Smooth muscle cell (in vitro differentiated cells): ENCODE results near the gene SPRR2E. TPM values are rescaled to one million over a fixed set of nuclear protein-coding genes. Genes with fewer than 3 reads are reported as not detected.
"Not testable (repeated sequence)": the region's sequence is repeated elsewhere in the genome, so short reads cannot be mapped to it uniquely, and the experiment has no call there.

Experiments used
- DNase-seq: peaks from one replicate; lab custom pipeline; 2025; ENCODE audit not compliant: unreplicated experiment; lab: John Stamatoyannopoulos, UW
- H2AFZ ChIP-seq: fragments of 200-600 bp; sonication (generic); 2 replicates; pipeline ENCODE4 v1.6.0; 2016; ENCODE audit warnings: antibody characterized with exemption, low read depth, mild to moderate bottlenecking
- H3F3A ChIP-seq: fragments of 200-600 bp; sonication (generic); 2 replicates; pipeline ENCODE4 v1.6.0; 2017; ENCODE audit warnings: antibody characterized with exemption, low read depth
- H3K27ac ChIP-seq: fragments of 200-600 bp; sonication (generic); 2 replicates; pipeline ENCODE4 v1.5.1; 2016; ENCODE audit warnings: low read depth, mild to moderate bottlenecking
- H3K27me3 ChIP-seq: fragments of 200-600 bp; sonication (generic); 2 replicates; pipeline ENCODE4 v1.6.1; 2016; ENCODE audit warnings: low read depth, mild to moderate bottlenecking
- H3K36me3 ChIP-seq: fragments of 200-600 bp; sonication (generic); 2 replicates; pipeline ENCODE4 v1.5.1; 2016; ENCODE audit warnings: low read depth
- H3K4me1 ChIP-seq: fragments of 200-600 bp; sonication (generic); 2 replicates; pipeline ENCODE4 v1.5.1; 2016; ENCODE audit warnings: low read depth
- H3K4me2 ChIP-seq: fragments of 200-600 bp; sonication (generic); 2 replicates; pipeline ENCODE4 v1.6.0; 2016; ENCODE audit warnings: mild to moderate bottlenecking
- H3K4me3 ChIP-seq: fragments of 200-600 bp; sonication (generic); 2 replicates; pipeline ENCODE4 v1.5.1; 2016; ENCODE audit warnings: mild to moderate bottlenecking
- H3K79me2 ChIP-seq: fragments of 200-600 bp; sonication (generic); 2 replicates; pipeline ENCODE4 v1.6.0; 2016; ENCODE audit warnings: low read depth, mild to moderate bottlenecking
- H3K9ac ChIP-seq: fragments of 200-600 bp; sonication (generic); 2 replicates; pipeline ENCODE4 v1.6.0; 2016; ENCODE audit warnings: low read depth
- H3K9me3 ChIP-seq: fragments of 200-600 bp; sonication (generic); replicated peaks from 2 replicates; pipeline ENCODE4 v1.5.1; 2016; ENCODE audit warnings: low read depth
- H4K20me1 ChIP-seq: fragments of 200-600 bp; sonication (generic); 2 replicates; pipeline ENCODE4 v1.6.0; 2016; ENCODE audit warnings: low read depth
- CTCF ChIP-seq: fragments of 200-600 bp; sonication (generic); IDR thresholded peaks from 2 replicates; pipeline ENCODE4 v1.5.1; 2017; ENCODE audit warnings: borderline replicate concordance, mild to moderate bottlenecking, antibody characterized with exemption; ENCODE audit not compliant: insufficient read depth, poor library complexity, severe bottlenecking
- WGBS: methylation state at CpG from one replicate; pipeline ENCODE4 v1.1.7; 2016; ENCODE audit warnings: low lambda C conversion rate; 5-methylcytosine and 5-hydroxymethylcytosine counted together
- polyA plus RNA-seq: library from polyadenylated mRNA; unstranded; fragments of >200 nt; fragmentation: Nextera tagmentation; extraction: Ambion mirVana; gene quantifications from 2 replicates; pipeline ENCODE4 v1.2.1, GENCODE V29; 2016
- small RNA-seq: library from RNA; depleted of rRNA; stranded (forward); fragments of <200 nt; gene quantifications from one replicate; pipeline ENCODE3, GENCODE V24; 2014
- total RNA-seq: library from RNA; depleted of rRNA; stranded (reverse); fragments of >200 nt; gene quantifications from 2 replicates; pipeline ENCODE4 v1.2.3, GENCODE V29; 2014

Gene SPRR2E
- total and polyA plus RNA-seq, 2 experiments from 2014 or later, result 1.4 to 8.5 TPM

- Histone ChIP-seq H3K4me3 (no peak overlapping the region), H2AFZ (no peak overlapping the region), H3K4me1 (no peaks in the 10 kb centered on the region), H3K4me2 (no peak overlapping the region), H3F3A (no peaks in the 10 kb centered on the region), H3K27ac (no peak overlapping the region), H3K9ac (no peak overlapping the region), H3K79me2 (no peaks in the 10 kb centered on the region), H3K36me3 (no peaks in the 10 kb centered on the region), H3K9me3 (peaks cover 3% of the 10 kb centered on the region), H4K20me1 (no peaks in the 10 kb centered on the region), H3K27me3 (no peaks in the 10 kb centered on the region)
- DNase-seq, result no peak
- WGBS, result 70% methylated on average over 2 of the region's 2 CpGs
- no peak for TF ChIP-seq CTCF
Observed at GRCh38 chr1:153058154-153058553, 36.2 kb downstream of the SPRR2E start.

GRCh38 chr1:153057375-153057774 lies 37.0 kb downstream of the SPRR2E start, which contains the start of gene SPRR2A:
SPRR2A (minus strand) TSS chr1:153057512; CDS start chr1:153056735, 777 bp downstream.
- no peak for TF ChIP-seq CTCF
- Histone ChIP-seq H4K20me1 (no peaks in the 10 kb centered on the region), H3K4me3 (no peak within 1 kb of the TSS), H3F3A (no peaks in the 10 kb centered on the region), H3K9me3 (peaks cover 3% of the 10 kb centered on the region), H3K27ac (no peak within 1 kb of the TSS), H2AFZ (no peak within 1 kb of the TSS), H3K79me2 (no peaks in the 10 kb centered on the region), H3K27me3 (no peaks in the 10 kb centered on the region), H3K36me3 (no peaks in the 10 kb centered on the region), H3K4me1 (no peaks in the 10 kb centered on the region), H3K9ac (no peak within 1 kb of the TSS), H3K4me2 (no peak within 1 kb of the TSS)
- no peak for DNase-seq
- 57% methylated on average over 2 of the region's 2 CpGs for WGBS

- H2AFZ ChIP-seq, H3K27ac ChIP-seq: not testable (repeated sequence)
- WGBS, result 58% methylated on average over 3 of the region's 3 CpGs
Observed at GRCh38 chr1:153056111-153056510, 38.2 kb downstream of the SPRR2E start.

GRCh38 chr1:153049211-153049610 lies 45.1 kb downstream of the SPRR2E start:
- Histone ChIP-seq H3K4me2 (no peak overlapping the region), H3F3A (no peaks in the 10 kb centered on the region), H3K27ac (no peak overlapping the region), H3K36me3 (no peaks in the 10 kb centered on the region), H3K27me3 (no peaks in the 10 kb centered on the region), H3K9ac (no peak overlapping the region), H3K4me1 (no peaks in the 10 kb centered on the region), H3K79me2 (no peaks in the 10 kb centered on the region), H3K4me3 (no peak overlapping the region), H2AFZ (no peak overlapping the region), H3K9me3 (peaks cover 3% of the 10 kb centered on the region), H4K20me1 (no peaks in the 10 kb centered on the region)
- TF ChIP-seq CTCF, result no peak
- DNase-seq, result no peak
- 69% methylated on average over 2 of the region's 2 CpGs for WGBS

More at GRCh38 chr1:153056111-153056510, 38.2 kb downstream of the SPRR2E start:
- not testable (repeated sequence) for H4K20me1 ChIP-seq, H3K4me1 ChIP-seq, DNase-seq, H3K27me3 ChIP-seq, H3K9ac ChIP-seq, H3K79me2 ChIP-seq, H3K36me3 ChIP-seq, H3K9me3 ChIP-seq, H3K4me3 ChIP-seq, H3K4me2 ChIP-seq, H3F3A ChIP-seq

Small RNAs within 50 kb of the gene (small RNA-seq; reads per million reads assigned to genes)
- gene SPRR2C, result not detected

Other genes with a start within 250 kb of the SPRR2E start
- not detected in 2 replicates for gene LCE7A, start 234.5 kb downstream of the SPRR2E start, total RNA-seq
- gene LCE7A, start 234.5 kb downstream of the SPRR2E start, polyA plus RNA-seq, result not detected in 2 replicates
- gene SMCP, start 216.2 kb downstream of the SPRR2E start, total RNA-seq, result not detected in 2 replicates
- not detected in 2 replicates for gene SMCP, start 216.2 kb downstream of the SPRR2E start, polyA plus RNA-seq
- gene IVL, start 186.0 kb downstream of the SPRR2E start, total RNA-seq, result 0.67 and 0.94 TPM in 2 replicates
- gene IVL, start 186.0 kb downstream of the SPRR2E start, polyA plus RNA-seq, result 0.45 and 0.47 TPM in 2 replicates
- 3.2 TPM in 1 of 2 replicates, not detected in the other for gene SPRR5, start 147.3 kb downstream of the SPRR2E start, total RNA-seq
- 0.22 TPM in 1 of 2 replicates, not detected in the other for gene SPRR5, start 147.3 kb downstream of the SPRR2E start, polyA plus RNA-seq
- 5.9 TPM in 1 of 2 replicates, not detected in the other for gene SPRR4, start 123.9 kb downstream of the SPRR2E start, total RNA-seq
- gene SPRR4, start 123.9 kb downstream of the SPRR2E start, polyA plus RNA-seq, result 0.43 TPM in 1 of 2 replicates, not detected in the other
- not detected in 2 replicates for gene SPRR1A, start 110.4 kb downstream of the SPRR2E start, total RNA-seq
- gene SPRR1A, start 110.4 kb downstream of the SPRR2E start, polyA plus RNA-seq, result 14.9 and 18.0 TPM in 2 replicates
- gene SPRR3, start 92.8 kb downstream of the SPRR2E start, total RNA-seq, result 55.2 and 107 TPM in 2 replicates
- gene SPRR3, start 92.8 kb downstream of the SPRR2E start, polyA plus RNA-seq, result 15.3 and 24.9 TPM in 2 replicates
- gene SPRR1B, start 63.3 kb downstream of the SPRR2E start, total RNA-seq, result 23.8 and 46.5 TPM in 2 replicates
- gene SPRR1B, start 63.3 kb downstream of the SPRR2E start, polyA plus RNA-seq, result 38.0 and 82.8 TPM in 2 replicates
- gene SPRR2D, start 53.4 kb downstream of the SPRR2E start, total RNA-seq, result 8.8 and 12.4 TPM in 2 replicates
- 8.1 and 16.9 TPM in 2 replicates for gene SPRR2D, start 53.4 kb downstream of the SPRR2E start, polyA plus RNA-seq
- gene SPRR2A, start 37.0 kb downstream of the SPRR2E start, total RNA-seq, result not detected in 2 replicates
- gene SPRR2A, start 37.0 kb downstream of the SPRR2E start, polyA plus RNA-seq, result 0.45 and 1.5 TPM in 2 replicates
- gene SPRR2B, start 22.9 kb downstream of the SPRR2E start, total RNA-seq, result not detected in 2 replicates
- gene SPRR2B, start 22.9 kb downstream of the SPRR2E start, polyA plus RNA-seq, result 2.8 TPM in 1 of 2 replicates, not detected in the other
- not detected in 2 replicates for gene SPRR2F, start 19.0 kb upstream of the SPRR2E start, total RNA-seq
- gene SPRR2F, start 19.0 kb upstream of the SPRR2E start, polyA plus RNA-seq, result not detected in 2 replicates
- gene SPRR2G, start 56.4 kb upstream of the SPRR2E start, total RNA-seq, result 22.0 and 39.7 TPM in 2 replicates
- 35.4 and 103 TPM in 2 replicates for gene SPRR2G, start 56.4 kb upstream of the SPRR2E start, polyA plus RNA-seq
- not detected in 2 replicates for gene LELP1, start 108.9 kb upstream of the SPRR2E start, total RNA-seq
- not detected in 2 replicates for gene LELP1, start 108.9 kb upstream of the SPRR2E start, polyA plus RNA-seq
- gene PRR9, start 123.1 kb upstream of the SPRR2E start, total RNA-seq, result 7.4 and 9.0 TPM in 2 replicates
- 1.0 and 3.0 TPM in 2 replicates for gene PRR9, start 123.1 kb upstream of the SPRR2E start, polyA plus RNA-seq
- gene LORICRIN, start 165.2 kb upstream of the SPRR2E start, total RNA-seq, result not detected in 2 replicates
- gene LORICRIN, start 165.2 kb upstream of the SPRR2E start, polyA plus RNA-seq, result not detected in 2 replicates
- not detected in 2 replicates for gene PGLYRP3, start 218.4 kb upstream of the SPRR2E start, total RNA-seq
- 0.31 TPM in 1 of 2 replicates, not detected in the other for gene PGLYRP3, start 218.4 kb upstream of the SPRR2E start, polyA plus RNA-seq